Peyer's patch (tissue), 4 donors: ENCODE data around the gene PELI2. TPM values are rescaled to one million over a fixed set of nuclear protein-coding genes. Genes with fewer than 3 reads are reported as not detected.

Source experiments
- DNase-seq, 3 donors: peaks; one replicate each; pipeline ENCODE4 v3.0.0-alpha.2; 2017 to 2019
- H3K27ac ChIP-seq, 4 donors: fragments of 200-600 bp; sonication (generic); one replicate each; pipeline ENCODE4 v1.5.1; 2016 to 2019
- H3K27me3 ChIP-seq, 2 donors: fragments of 200-600 bp; sonication (generic); one replicate each; pipeline ENCODE4 v1.5.1; 2019
- H3K36me3 ChIP-seq, 3 donors: fragments of 200-600 bp; sonication (generic); one replicate each; pipeline ENCODE4 v1.5.1; 2016 to 2019
- H3K4me1 ChIP-seq, 4 donors: fragments of 200-600 bp; sonication (generic); one replicate each; pipeline ENCODE4 v1.5.1; 2016 to 2019
- H3K4me3 ChIP-seq, 4 donors: fragments of 200-600 bp; sonication (generic); 1 replicate in 3 of 4; 2 replicates in 1 of 4; pipeline ENCODE4 v1.5.1; 2016 to 2019; ENCODE audit warnings: mild to moderate bottlenecking in 1 of 4
- H3K9me3 ChIP-seq, 4 donors: fragments of 200-600 bp; sonication (generic); one replicate each; pipeline ENCODE4 v1.5.1; 2016 to 2019; ENCODE audit warnings: mild to moderate bottlenecking in 1 of 4
- CTCF ChIP-seq, 6 experiments: fragments of 450-650 bp in 4 of 6; fragments of 200-600 bp in 2 of 6; sonication (generic) in 1 of 6; IDR thresholded peaks; one replicate each; pipeline ENCODE4 v1.5.1; 2017 to 2019; ENCODE audit warnings: antibody characterized with exemption in 6 of 6, mild to moderate bottlenecking in 3 of 6, moderate library complexity in 1 of 6
- POLR2A ChIP-seq, 2 donors: fragments of 450-650 bp; IDR thresholded peaks; one replicate each; pipeline ENCODE4 v1.5.1; 2017; ENCODE audit warnings: antibody characterized with exemption in 2 of 2, mild to moderate bottlenecking in 2 of 2, moderate library complexity in 2 of 2
- total RNA-seq, 4 donors: library from RNA; depleted of rRNA; stranded (reverse); fragments of >200 nt; gene quantifications; one replicate each; pipeline ENCODE4 v1.1.0, GENCODE V29; 2016

Gene PELI2
- total RNA-seq, 4 donors from 2014 or later: 15.2 to 28.9 (median 18.6) TPM

GRCh38 chr14:56309198-56309597, 191.0 kb downstream of the PELI2 start:
- TF ChIP-seq POLR2A (IDR thresholded peaks at IDR 0.05): no peak
- TF ChIP-seq CTCF (IDR thresholded peaks at IDR 0.05): no peak
- no peaks in the 10 kb centered on the region for H3K36me3 ChIP-seq
- no peaks in the 10 kb centered on the region for H3K4me1 ChIP-seq
- H3K4me3 ChIP-seq: no peak overlapping the region
- no peak overlapping the region for H3K27ac ChIP-seq
- no peak for DNase-seq
- H3K27me3 ChIP-seq: no peaks in the 10 kb centered on the region
- H3K9me3 ChIP-seq: no peaks in the 10 kb centered on the region

GRCh38 chr14:56310643-56311042, 192.4 kb downstream of the PELI2 start:
- Histone ChIP-seq H3K36me3 (no peaks in the 10 kb centered on the region), H3K27me3 (no peaks in the 10 kb centered on the region), H3K27ac (no peak overlapping the region), H3K4me1 (no peaks in the 10 kb centered on the region), H3K4me3 (no peak overlapping the region), H3K9me3 (no peaks in the 10 kb centered on the region)
- no peak for TF ChIP-seq CTCF (IDR thresholded peaks at IDR 0.05)
- no peak for TF ChIP-seq POLR2A (IDR thresholded peaks at IDR 0.05)
- no peak for DNase-seq

GRCh38 chr14:56313789-56314188, 195.6 kb downstream of the PELI2 start:
- Histone ChIP-seq H3K4me1 (no peaks in the 10 kb centered on the region), H3K9me3 (no peaks in the 10 kb centered on the region), H3K27me3 (no peaks in the 10 kb centered on the region), H3K36me3 (no peaks in the 10 kb centered on the region), H3K4me3 (no peak overlapping the region), H3K27ac (no peak overlapping the region)
- TF ChIP-seq CTCF (IDR thresholded peaks at IDR 0.05) (no peak), POLR2A (IDR thresholded peaks at IDR 0.05) (no peak)
- no peak for DNase-seq

GRCh38 chr14:56318393-56319115, 200.3 kb downstream of the PELI2 start:
- Histone ChIP-seq H3K9me3 (no peaks in the 10 kb centered on the region), H3K27ac (no peak overlapping the region), H3K27me3 (no peaks in the 10 kb centered on the region), H3K36me3 (no peaks in the 10 kb centered on the region), H3K4me3 (no peak overlapping the region), H3K4me1 (no peaks in the 10 kb centered on the region)
- TF ChIP-seq POLR2A (IDR thresholded peaks at IDR 0.05) (no peak), CTCF (IDR thresholded peaks at IDR 0.05) (no peak)
- no peak for DNase-seq

- no peaks in the 10 kb centered on the region for H3K9me3 ChIP-seq
- no peak for TF ChIP-seq CTCF (IDR thresholded peaks at IDR 0.05)
- TF ChIP-seq POLR2A (IDR thresholded peaks at IDR 0.05): no peak
- H3K4me3 ChIP-seq: no peak overlapping the region
- no peaks in the 10 kb centered on the region for H3K4me1 ChIP-seq
- H3K27me3 ChIP-seq: no peaks in the 10 kb centered on the region
- H3K36me3 ChIP-seq: no peaks in the 10 kb centered on the region
- no peak for DNase-seq
- H3K27ac ChIP-seq: no peak overlapping the region
Observed at GRCh38 chr14:56321861-56322260, 203.7 kb downstream of the PELI2 start.
